Body of pancreas (tissue), 4 donors: ENCODE measurements around the gene ATIC. TPM values are rescaled to one million over a fixed set of nuclear protein-coding genes. Genes with fewer than 3 reads are reported as not detected.

Source experiments
- ATAC-seq: fragments of 150-250 bp; one replicate; pipeline ENCODE4 v1.9.1; 2016
- DNase-seq, 4 donors: peaks; one replicate each; pipeline ENCODE4 v3.0.0-alpha.2; 2019
- H3K27ac ChIP-seq, 4 donors: fragments of 200-600 bp; sonication (generic); 1 replicate in 3 of 4; 2 replicates in 1 of 4; pipeline versions ENCODE4 v1.5.1 to v1.6.1; 2016 to 2019; ENCODE audit warnings: mild to moderate bottlenecking in 1 of 4, mixed read lengths in 1 of 4, moderate library complexity in 1 of 4
- H3K27me3 ChIP-seq, 2 donors: fragments of 200-600 bp; sonication (generic); one replicate each; pipeline ENCODE4 v1.6.0; 2016; ENCODE audit warnings: mild to moderate bottlenecking in 1 of 2
- H3K36me3 ChIP-seq, 2 donors: fragments of 200-600 bp; sonication (generic); replicated peaks in 1 of 2; 2 replicates each; pipeline ENCODE4 v1.5.1; 2016; ENCODE audit warnings: low read depth in 2 of 2; ENCODE audit not compliant: insufficient read depth in 1 of 2
- H3K4me1 ChIP-seq: fragments of 200-600 bp; sonication (generic); one replicate; pipeline ENCODE4 v1.6.0; 2016
- H3K4me3 ChIP-seq, 2 donors: fragments of 200-600 bp; sonication (generic); 1 replicate in 1 of 2; 2 replicates in 1 of 2; pipeline ENCODE4 v1.5.1; 2016 to 2019
- H3K9me3 ChIP-seq, 3 donors: fragments of 200-600 bp; sonication (generic); 1 replicate in 2 of 3; 2 replicates in 1 of 3; pipeline ENCODE4 v1.5.1; 2016
- POLR2A ChIP-seq, 3 donors: fragments of 450-650 bp; IDR thresholded peaks; one replicate each; pipeline ENCODE4 v1.6.1; 2016; ENCODE audit warnings: antibody characterized with exemption in 3 of 3, mild to moderate bottlenecking in 2 of 3
- WGBS, 2 donors: methylation state at CpG; one replicate each; pipeline ENCODE4 v1.1.5; 2017; 5-methylcytosine and 5-hydroxymethylcytosine counted together
- intact Hi-C: fragments of 100-400 bp; cut with DNase I; formaldehyde crosslinking; loops from one replicate; pipeline ENCODE4 v1.15.1; 2023
- total RNA-seq, 2 donors: library from RNA; depleted of rRNA; stranded (reverse); fragments of >200 nt; gene quantifications; one replicate each; pipeline ENCODE4 v1.1.0, GENCODE V29; 2016
- TF ChIP-seq, protein P1 (sequence below), 7 experiments: fragments of 450-650 bp in 4 of 7; fragments of 200-600 bp in 3 of 7; sonication (generic) in 3 of 7; IDR thresholded peaks; one replicate each; pipeline ENCODE4 v1.5.1; 2016 to 2019; ENCODE audit warnings: antibody characterized with exemption in 7 of 7

ATIC gene
- total RNA-seq, 2 donors from 2014 or later, result 30.3 to 38.1 TPM

DNA sequence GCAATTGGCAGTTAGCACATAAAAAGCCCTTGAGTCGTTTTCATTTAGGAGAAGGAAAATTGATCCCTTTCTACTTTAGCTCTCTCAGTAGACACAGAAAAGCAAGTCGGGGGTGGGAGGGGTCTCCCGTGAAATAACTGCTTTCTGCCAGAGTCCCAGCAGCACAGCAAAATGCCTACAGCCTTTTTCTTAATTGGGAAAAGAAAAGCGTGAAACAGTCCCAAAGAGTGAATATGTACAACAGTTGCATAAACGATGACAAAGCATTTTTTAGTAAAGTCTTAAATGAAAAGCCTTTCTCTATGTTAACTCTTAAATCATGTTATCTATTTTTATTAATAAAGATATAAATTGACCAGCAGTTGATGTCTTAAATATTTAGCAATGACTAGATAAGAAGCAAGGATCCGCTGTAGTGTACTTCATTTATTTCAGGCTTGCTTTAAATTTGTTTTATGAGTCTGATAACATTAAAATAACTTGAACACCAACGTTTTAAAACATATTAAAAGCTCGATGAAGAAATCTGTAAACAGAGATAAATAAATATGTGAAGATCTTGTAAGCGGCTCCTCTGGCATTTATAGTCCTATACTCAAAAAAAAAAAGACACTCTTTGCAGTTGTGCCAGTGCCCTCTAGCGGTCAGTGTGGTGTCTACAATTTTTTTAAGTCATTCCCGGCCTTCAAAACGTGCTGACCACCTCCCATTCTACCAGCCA, 42.3 kb upstream of the ATIC start:
- Histone ChIP-seq H3K4me3 (no peak overlapping the region), H3K4me1 (no peaks in the 10 kb centered on the region), H3K27ac (no peak overlapping the region), H3K36me3 (no peaks in the 10 kb centered on the region), H3K9me3 (no peaks in the 10 kb centered on the region), H3K27me3 (no peaks in the 10 kb centered on the region)
- ATAC-seq, result peak; percentile 78
- intact Hi-C loops, result no loop called here
- no peak for TF ChIP-seq POLR2A (IDR thresholded peaks at IDR 0.05)
- TF ChIP-seq, protein P1, sequence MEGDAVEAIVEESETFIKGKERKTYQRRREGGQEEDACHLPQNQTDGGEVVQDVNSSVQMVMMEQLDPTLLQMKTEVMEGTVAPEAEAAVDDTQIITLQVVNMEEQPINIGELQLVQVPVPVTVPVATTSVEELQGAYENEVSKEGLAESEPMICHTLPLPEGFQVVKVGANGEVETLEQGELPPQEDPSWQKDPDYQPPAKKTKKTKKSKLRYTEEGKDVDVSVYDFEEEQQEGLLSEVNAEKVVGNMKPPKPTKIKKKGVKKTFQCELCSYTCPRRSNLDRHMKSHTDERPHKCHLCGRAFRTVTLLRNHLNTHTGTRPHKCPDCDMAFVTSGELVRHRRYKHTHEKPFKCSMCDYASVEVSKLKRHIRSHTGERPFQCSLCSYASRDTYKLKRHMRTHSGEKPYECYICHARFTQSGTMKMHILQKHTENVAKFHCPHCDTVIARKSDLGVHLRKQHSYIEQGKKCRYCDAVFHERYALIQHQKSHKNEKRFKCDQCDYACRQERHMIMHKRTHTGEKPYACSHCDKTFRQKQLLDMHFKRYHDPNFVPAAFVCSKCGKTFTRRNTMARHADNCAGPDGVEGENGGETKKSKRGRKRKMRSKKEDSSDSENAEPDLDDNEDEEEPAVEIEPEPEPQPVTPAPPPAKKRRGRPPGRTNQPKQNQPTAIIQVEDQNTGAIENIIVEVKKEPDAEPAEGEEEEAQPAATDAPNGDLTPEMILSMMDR (IDR thresholded peaks at IDR 0.05), result peak; percentile 45 to 90 (median 60)
- 8 to 10% methylated on average over 12 of the region's 12 CpGs for WGBS, 2 donors
- peak; percentile 67 to 80 (median 74) for DNase-seq

DNA sequence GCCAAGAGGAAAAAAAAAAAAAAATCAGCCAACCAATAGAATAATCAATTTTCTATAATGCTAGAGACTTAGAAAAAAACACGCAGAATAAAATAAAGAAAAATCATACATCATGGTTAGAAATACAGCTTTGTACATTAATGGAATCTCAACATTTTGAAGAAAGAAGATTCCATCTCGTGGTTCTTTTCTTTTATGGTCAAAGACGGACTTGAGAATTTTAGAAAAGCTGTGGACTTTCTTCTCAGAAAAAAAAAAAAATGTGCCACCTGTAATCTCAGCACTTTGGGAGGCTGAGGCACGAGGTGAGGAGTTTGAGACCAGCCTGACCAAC, 41.8 kb upstream of the ATIC start:
- Histone ChIP-seq H3K9me3 (no peaks in the 10 kb centered on the region), H3K36me3 (no peaks in the 10 kb centered on the region), H3K4me1 (no peaks in the 10 kb centered on the region), H3K27me3 (no peaks in the 10 kb centered on the region), H3K27ac (no peak overlapping the region), H3K4me3 (no peak overlapping the region)
- TF ChIP-seq POLR2A (IDR thresholded peaks at IDR 0.05), result no peak
- TF ChIP-seq, protein P1 (IDR thresholded peaks at IDR 0.05), result peak in 1 of 7 experiments; percentile 0
- intact Hi-C loops, result no loop called here
- 42 to 58% methylated on average over 4 of the region's 4 CpGs for WGBS, 2 donors
- ATAC-seq (no peak), DNase-seq (no peak)

DNA sequence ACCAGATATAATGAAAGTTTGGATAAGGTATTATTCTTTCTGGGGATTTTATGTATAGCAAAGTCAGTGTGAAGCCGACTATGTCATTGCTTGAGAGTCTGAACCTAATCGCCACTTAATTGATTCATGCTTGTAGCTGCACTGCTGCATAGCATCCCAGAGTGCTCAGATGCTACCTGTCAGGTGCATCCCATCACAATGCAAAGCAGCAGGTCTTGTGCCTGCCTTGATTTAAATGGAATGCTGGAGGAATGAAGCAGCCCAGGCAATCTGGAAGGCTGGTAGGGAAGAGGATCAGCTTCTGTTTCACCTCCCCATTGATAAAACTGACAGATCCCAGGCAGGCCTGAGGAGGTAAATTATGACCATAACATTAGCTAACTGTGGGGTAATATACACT, 40.4 kb upstream of the ATIC start:
- H3K9me3 ChIP-seq, result no peaks in the 10 kb centered on the region
- no peaks in the 10 kb centered on the region for H3K4me1 ChIP-seq
- WGBS, 2 donors, result 74 to 83% methylated on average over 2 of the region's 2 CpGs
- no peak overlapping the region for H3K4me3 ChIP-seq
- H3K36me3 ChIP-seq, result no peaks in the 10 kb centered on the region
- no peak overlapping the region for H3K27ac ChIP-seq
- DNase-seq (no peak), ATAC-seq (no peak)
- intact Hi-C loops, result no loop called here
- no peak for TF ChIP-seq POLR2A (IDR thresholded peaks at IDR 0.05)
- TF ChIP-seq, protein P1 (IDR thresholded peaks at IDR 0.05), result no peak
- no peaks in the 10 kb centered on the region for H3K27me3 ChIP-seq

DNA sequence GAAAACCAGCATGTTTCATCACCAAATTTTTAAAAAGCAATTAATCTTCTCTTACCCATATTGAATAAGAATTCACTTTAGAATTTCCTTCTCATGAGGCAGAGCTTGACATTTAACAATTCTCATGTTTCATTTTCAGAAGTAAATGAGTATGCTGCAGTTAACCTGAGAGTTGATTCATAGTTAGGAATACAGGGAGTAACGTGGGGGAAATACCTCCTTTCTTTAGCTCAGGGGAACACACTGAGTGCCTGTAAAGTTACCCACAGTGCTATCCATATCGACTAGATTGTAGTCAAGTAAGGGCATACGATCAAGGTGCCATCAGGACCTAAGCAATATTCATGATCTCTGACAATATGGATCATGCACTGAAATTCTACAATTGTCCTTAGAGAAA, 38.9 kb upstream of the ATIC start:
- 70 to 75% methylated on average over 3 of the region's 3 CpGs for whole genome bisulfite sequencing, 2 donors
- intact Hi-C loops, result no loop called here
- no peaks in the 10 kb centered on the region for H3K9me3 ChIP-seq
- DNase-seq (no peak), ATAC-seq (no peak)
- H3K4me3 ChIP-seq, result no peak overlapping the region
- no peak overlapping the region for H3K27ac ChIP-seq
- H3K36me3 ChIP-seq, result no peaks in the 10 kb centered on the region
- no peaks in the 10 kb centered on the region for H3K4me1 ChIP-seq
- no peaks in the 10 kb centered on the region for H3K27me3 ChIP-seq
- no peak for TF ChIP-seq POLR2A (IDR thresholded peaks at IDR 0.05)
- TF ChIP-seq, protein P1 (IDR thresholded peaks at IDR 0.05), result no peak

DNA sequence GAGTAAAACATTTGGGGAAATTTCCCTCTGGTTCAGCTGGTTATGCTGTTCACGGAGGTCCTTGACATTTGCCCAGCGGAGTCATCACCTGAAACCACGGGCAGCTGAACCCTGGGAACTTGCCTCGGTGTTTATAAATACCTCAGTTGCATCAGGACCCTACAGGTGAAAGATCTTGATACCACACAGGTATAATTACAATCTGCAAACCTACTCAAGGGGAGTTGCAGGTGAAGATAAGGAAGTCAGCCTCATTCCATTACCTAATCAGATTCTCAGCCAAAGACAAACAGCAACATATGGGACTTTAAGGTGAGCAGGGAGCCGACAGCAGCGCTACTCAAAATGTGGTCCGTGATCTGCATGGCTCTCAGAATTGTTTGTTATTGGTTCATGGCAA, 37.0 kb upstream of the ATIC start:
- intact Hi-C loops, result no loop called here
- DNase-seq (no peak), ATAC-seq (no peak)
- Histone ChIP-seq H3K9me3 (no peaks in the 10 kb centered on the region), H3K27me3 (no peaks in the 10 kb centered on the region), H3K4me3 (no peak overlapping the region), H3K36me3 (no peaks in the 10 kb centered on the region), H3K27ac (no peak overlapping the region), H3K4me1 (no peaks in the 10 kb centered on the region)
- no peak for TF ChIP-seq POLR2A (IDR thresholded peaks at IDR 0.05)
- TF ChIP-seq, protein P1 (IDR thresholded peaks at IDR 0.05), result no peak
- 30 to 43% methylated on average over 7 of the region's 7 CpGs for WGBS, 2 donors
